ENCODE measurements around the gene PCYT2.

DNA sequence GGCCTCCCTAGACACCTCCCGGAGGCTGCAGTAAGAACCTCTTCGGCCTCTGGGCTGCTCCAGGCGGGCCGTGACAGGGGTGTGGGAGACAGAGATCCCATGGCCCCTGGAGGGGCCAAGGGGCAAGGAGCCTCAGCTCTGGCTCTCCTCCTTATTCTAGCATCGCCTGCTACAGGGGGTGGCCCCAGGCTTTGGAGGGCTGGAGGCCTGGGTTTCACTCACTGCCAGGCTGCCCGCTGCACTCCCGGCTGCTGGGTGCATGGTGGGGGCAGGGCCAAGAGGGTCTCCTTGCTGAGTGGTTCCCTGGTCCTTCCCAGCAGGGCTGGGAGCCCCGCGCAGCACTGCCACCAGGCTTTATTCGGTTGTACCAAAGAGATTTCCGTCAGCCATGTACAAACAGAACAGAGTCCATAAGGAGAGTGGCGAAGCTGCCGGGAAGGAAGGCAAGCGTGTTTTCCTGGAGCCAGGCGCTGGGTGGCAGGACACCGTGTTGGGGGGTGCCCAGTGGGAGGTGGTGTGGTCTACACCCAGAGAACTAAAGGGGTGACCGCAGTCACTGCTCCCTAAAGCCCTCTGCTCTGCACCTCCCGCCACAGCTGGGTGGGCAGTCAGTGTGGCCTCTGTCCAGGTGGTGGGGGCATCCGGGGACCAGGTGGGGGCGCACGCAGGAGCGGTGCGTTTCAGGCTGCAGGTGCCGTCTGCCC, 7.2 kb downstream of the PCYT2 start:
- TF ChIP-seq, protein P1, sequence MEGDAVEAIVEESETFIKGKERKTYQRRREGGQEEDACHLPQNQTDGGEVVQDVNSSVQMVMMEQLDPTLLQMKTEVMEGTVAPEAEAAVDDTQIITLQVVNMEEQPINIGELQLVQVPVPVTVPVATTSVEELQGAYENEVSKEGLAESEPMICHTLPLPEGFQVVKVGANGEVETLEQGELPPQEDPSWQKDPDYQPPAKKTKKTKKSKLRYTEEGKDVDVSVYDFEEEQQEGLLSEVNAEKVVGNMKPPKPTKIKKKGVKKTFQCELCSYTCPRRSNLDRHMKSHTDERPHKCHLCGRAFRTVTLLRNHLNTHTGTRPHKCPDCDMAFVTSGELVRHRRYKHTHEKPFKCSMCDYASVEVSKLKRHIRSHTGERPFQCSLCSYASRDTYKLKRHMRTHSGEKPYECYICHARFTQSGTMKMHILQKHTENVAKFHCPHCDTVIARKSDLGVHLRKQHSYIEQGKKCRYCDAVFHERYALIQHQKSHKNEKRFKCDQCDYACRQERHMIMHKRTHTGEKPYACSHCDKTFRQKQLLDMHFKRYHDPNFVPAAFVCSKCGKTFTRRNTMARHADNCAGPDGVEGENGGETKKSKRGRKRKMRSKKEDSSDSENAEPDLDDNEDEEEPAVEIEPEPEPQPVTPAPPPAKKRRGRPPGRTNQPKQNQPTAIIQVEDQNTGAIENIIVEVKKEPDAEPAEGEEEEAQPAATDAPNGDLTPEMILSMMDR (IDR thresholded peaks at IDR 0.05): no peak
- no peak for TF ChIP-seq EZH2phosphoT487 (IDR thresholded peaks at IDR 0.05)

Data from neural progenitor cell (in vitro differentiated cells).